Activated CD4-positive, alpha-beta T cell treated with anti-CD3 and anti-CD28 coated beads, Interleukin-2, amount 10 ng/mL, durations not matched to agents 24 days and 14 days (primary cell): ENCODE data around the gene DKC1. TPM values are rescaled to one million over a fixed set of nuclear protein-coding genes. Genes with fewer than 3 reads are reported as not detected.
"Not testable (repeated sequence)": the region's sequence is repeated elsewhere in the genome, so short reads cannot be mapped to it uniquely, and the experiment has no call there.

Experiments
- DNase-seq: peaks from one replicate; pipeline ENCODE4 v3.0.0; 2022
- H3K27ac Mint-ChIP-seq: one replicate; pipeline ENCODE4 v1.8.0; 2022; ENCODE audit warnings: mild to moderate bottlenecking, mixed read lengths
- H3K27me3 Mint-ChIP-seq: one replicate; pipeline ENCODE4 v1.8.0; 2022; ENCODE audit warnings: mixed read lengths
- H3K36me3 Mint-ChIP-seq: one replicate; pipeline ENCODE4 v1.8.0; 2022; ENCODE audit warnings: low read depth, mild to moderate bottlenecking, mixed read lengths
- H3K4me1 Mint-ChIP-seq: one replicate; pipeline ENCODE4 v1.8.0; 2021; ENCODE audit warnings: mixed read lengths
- H3K4me3 Mint-ChIP-seq: one replicate; pipeline ENCODE4 v1.8.0; 2022; ENCODE audit warnings: mild to moderate bottlenecking, moderate library complexity, mixed read lengths
- H3K9me3 Mint-ChIP-seq: one replicate; pipeline ENCODE4 v1.8.0; 2021; ENCODE audit warnings: mixed read lengths
- intact Hi-C: fragments of 100-400 bp; cut with micrococcal nuclease; formaldehyde crosslinking; loops from one replicate; pipeline ENCODE4 v1.15.1; 2023
- total RNA-seq: library from RNA; stranded (reverse); gene quantifications from 2 replicates; pipeline ENCODE4 v1.2.3, GENCODE V29; 2022

DKC1 gene
- total RNA-seq, 1 donor from 2014 or later, result 183 TPM

- Mint-ChIP-seq H3K27me3 (peaks cover 9% of the 10 kb centered on the region), H3K9me3 (no peaks in the 10 kb centered on the region), H3K4me1 (peaks cover 5% of the 10 kb centered on the region), H3K4me3 (no peak overlapping the region), H3K36me3 (no peaks in the 10 kb centered on the region), H3K27ac (no peak overlapping the region)
- DNase-seq, result no peak
- intact Hi-C loops, result no loop called here
Observed at GRCh38 chrX:154809939-154810665, 47.4 kb downstream of the DKC1 start.

- H3K27ac Mint-ChIP-seq, result no peak overlapping the region
- no peaks in the 10 kb centered on the region for H3K36me3 Mint-ChIP-seq
- H3K9me3 Mint-ChIP-seq, result no peaks in the 10 kb centered on the region
- intact Hi-C loops, result no loop called here
- H3K4me1 Mint-ChIP-seq, result no peaks in the 10 kb centered on the region
- H3K4me3 Mint-ChIP-seq, result no peak overlapping the region
- no peak for DNase-seq
- peaks cover 11% of the 10 kb centered on the region for H3K27me3 Mint-ChIP-seq
Observed at GRCh38 chrX:154812341-154813101, 49.9 kb downstream of the DKC1 start.

- Mint-ChIP-seq H3K4me1 (no peaks in the 10 kb centered on the region), H3K36me3 (no peaks in the 10 kb centered on the region), H3K4me3 (no peak overlapping the region), H3K9me3 (no peaks in the 10 kb centered on the region), H3K27me3 (peaks cover 11% of the 10 kb centered on the region), H3K27ac (no peak overlapping the region)
- no peak for DNase-seq
- intact Hi-C loops, result no loop called here
Observed at GRCh38 chrX:154813801-154814200, 51.1 kb downstream of the DKC1 start.

GRCh38 chrX:154815274-154815818 lies 52.7 kb downstream of the DKC1 start:
- no peak overlapping the region for H3K27ac Mint-ChIP-seq
- H3K36me3 Mint-ChIP-seq, result no peaks in the 10 kb centered on the region
- intact Hi-C loops, result no loop called here
- H3K9me3 Mint-ChIP-seq, result no peaks in the 10 kb centered on the region
- DNase-seq, result no peak
- H3K4me1 Mint-ChIP-seq, result no peaks in the 10 kb centered on the region
- H3K27me3 Mint-ChIP-seq, result peaks cover 15% of the 10 kb centered on the region
- no peak overlapping the region for H3K4me3 Mint-ChIP-seq

- DNase-seq, intact Hi-C loops, H3K4me3 Mint-ChIP-seq, H3K36me3 Mint-ChIP-seq, H3K27ac Mint-ChIP-seq, H3K9me3 Mint-ChIP-seq, H3K4me1 Mint-ChIP-seq: not testable (repeated sequence)
- H3K27me3 Mint-ChIP-seq, result peaks cover 15% of the 10 kb centered on the region
Observed at GRCh38 chrX:154816326-154816898, 53.7 kb downstream of the DKC1 start.

- H3K36me3 Mint-ChIP-seq, H3K4me3 Mint-ChIP-seq, DNase-seq, intact Hi-C loops, H3K27ac Mint-ChIP-seq, H3K4me1 Mint-ChIP-seq, H3K9me3 Mint-ChIP-seq: not testable (repeated sequence)
- H3K27me3 Mint-ChIP-seq, result peaks cover 14% of the 10 kb centered on the region
Observed at GRCh38 chrX:154817048-154817618, 54.5 kb downstream of the DKC1 start.

GRCh38 chrX:154818916-154819770 lies 56.5 kb downstream of the DKC1 start:
- no peaks in the 10 kb centered on the region for H3K36me3 Mint-ChIP-seq
- H3K27me3 Mint-ChIP-seq, result peaks cover 5% of the 10 kb centered on the region
- H3K27ac Mint-ChIP-seq, result no peak overlapping the region
- intact Hi-C loops, result no loop called here
- no peak for DNase-seq
- no peak overlapping the region for H3K4me3 Mint-ChIP-seq
- no peaks in the 10 kb centered on the region for H3K9me3 Mint-ChIP-seq
- H3K4me1 Mint-ChIP-seq, result peaks cover 2% of the 10 kb centered on the region

GRCh38 chrX:154819771-154820341 lies 57.2 kb downstream of the DKC1 start:
- H3K27ac Mint-ChIP-seq, result no peak overlapping the region
- H3K4me3 Mint-ChIP-seq, result no peak overlapping the region
- H3K9me3 Mint-ChIP-seq, result no peaks in the 10 kb centered on the region
- no peak for DNase-seq
- peaks cover 2% of the 10 kb centered on the region for H3K4me1 Mint-ChIP-seq
- H3K27me3 Mint-ChIP-seq, result peaks cover 5% of the 10 kb centered on the region
- intact Hi-C loops, result no loop called here
- H3K36me3 Mint-ChIP-seq, result no peaks in the 10 kb centered on the region

GRCh38 chrX:154821523-154821922 lies 58.9 kb downstream of the DKC1 start:
- H3K4me1 Mint-ChIP-seq, result peaks cover 2% of the 10 kb centered on the region
- H3K27ac Mint-ChIP-seq, result no peak overlapping the region
- DNase-seq, result no peak
- H3K9me3 Mint-ChIP-seq, result no peaks in the 10 kb centered on the region
- intact Hi-C loops, result no loop called here
- no peak overlapping the region for H3K4me3 Mint-ChIP-seq
- peaks cover 3% of the 10 kb centered on the region for H3K27me3 Mint-ChIP-seq
- H3K36me3 Mint-ChIP-seq, result no peaks in the 10 kb centered on the region

GRCh38 chrX:154822029-154822428 lies 59.4 kb downstream of the DKC1 start:
- no peak overlapping the region for H3K27ac Mint-ChIP-seq
- no peak overlapping the region for H3K4me3 Mint-ChIP-seq
- intact Hi-C loops, result no loop called here
- no peaks in the 10 kb centered on the region for H3K36me3 Mint-ChIP-seq
- H3K27me3 Mint-ChIP-seq, result peaks cover 3% of the 10 kb centered on the region
- no peak for DNase-seq
- H3K9me3 Mint-ChIP-seq, result no peaks in the 10 kb centered on the region
- H3K4me1 Mint-ChIP-seq, result peaks cover 2% of the 10 kb centered on the region

GRCh38 chrX:154824638-154825037 lies 62.0 kb downstream of the DKC1 start:
- DNase-seq, result no peak
- Mint-ChIP-seq H3K36me3 (no peaks in the 10 kb centered on the region), H3K27ac (no peak overlapping the region), H3K4me1 (peaks cover 19% of the 10 kb centered on the region), H3K9me3 (no peaks in the 10 kb centered on the region), H3K4me3 (no peak overlapping the region), H3K27me3 (peaks cover 3% of the 10 kb centered on the region)
- intact Hi-C loops, result no loop called here

GRCh38 chrX:154825586-154825985 lies 62.9 kb downstream of the DKC1 start:
- DNase-seq, H3K36me3 Mint-ChIP-seq, H3K4me3 Mint-ChIP-seq, H3K9me3 Mint-ChIP-seq, intact Hi-C loops, H3K27me3 Mint-ChIP-seq, H3K27ac Mint-ChIP-seq: not testable (repeated sequence)
- H3K4me1 Mint-ChIP-seq, result peaks cover 22% of the 10 kb centered on the region
